Measurements from ENCODE around the gene MYNN.

Gene MYNN

GRCh38 chr3:169780742-169781141 lies 7.5 kb downstream of the MYNN start:
- no peak for DNase-seq

GRCh38 chr3:169781209-169781855 lies 8.1 kb downstream of the MYNN start:
- no peak for DNase-seq

GRCh38 chr3:169787120-169787519 lies 13.9 kb downstream of the MYNN start:
- DNase-seq = no peak

GRCh38 chr3:169787791-169788190 lies 14.6 kb downstream of the MYNN start:
- no peak for DNase-seq

GRCh38 chr3:169790219-169790618 lies 17.0 kb downstream of the MYNN start:
- DNase-seq = no peak

- no peak for DNase-seq
These were observed 17.7 kb downstream of the MYNN start for GRCh38 chr3:169790687-169791429.

GRCh38 chr3:169792359-169792758 lies 19.2 kb downstream of the MYNN start:
- DNase-seq = no peak

- DNase-seq = no peak
These were observed 31.5 kb downstream of the MYNN start for GRCh38 chr3:169804681-169805080.

- no peak for DNase-seq
These were observed 36.1 kb downstream of the MYNN start for GRCh38 chr3:169809230-169809795.

GRCh38 chr3:169811631-169812331 lies 38.6 kb downstream of the MYNN start:
- DNase-seq = peak; percentile 18

- peak; percentile 63 for DNase-seq
These were observed 39.4 kb downstream of the MYNN start, which contains the start of the genes LRRC34 and LRRIQ4 for GRCh38 chr3:169812332-169813235. Gene LRRC34 (minus strand): TSS chr3:169812904. CDS start chr3:169812548, 356 bp downstream. Gene LRRIQ4 (plus strand): TSS chr3:169812870. CDS start chr3:169821922, 9,052 bp downstream.

- no peak for DNase-seq
These were observed 40.1 kb downstream of the MYNN start for GRCh38 chr3:169813278-169813677.

- peak; percentile 76 for DNase-seq
These were observed 40.7 kb downstream of the MYNN start for GRCh38 chr3:169813757-169814517.

GRCh38 chr3:169815590-169816150 lies 42.5 kb downstream of the MYNN start:
- no peak for DNase-seq

GRCh38 chr3:169818316-169818715 lies 45.1 kb downstream of the MYNN start:
- DNase-seq = no peak

- no peak for DNase-seq
These were observed 48.9 kb downstream of the MYNN start for GRCh38 chr3:169822091-169822490.

GRCh38 chr3:169822540-169822939 lies 49.3 kb downstream of the MYNN start:
- no peak for DNase-seq

- DNase-seq = no peak
These were observed 49.8 kb downstream of the MYNN start for GRCh38 chr3:169822983-169823382.

- DNase-seq = no peak
These were observed 52.1 kb downstream of the MYNN start for GRCh38 chr3:169825316-169825715.

- DNase-seq = no peak
These were observed 54.5 kb downstream of the MYNN start for GRCh38 chr3:169827712-169828111.

GRCh38 chr3:169835533-169835932 lies 62.3 kb downstream of the MYNN start:
- DNase-seq = no peak
